A549 (cell line): ENCODE measurements around the gene TMEM59.

Source experiments
- CEBPB ChIP-seq, 2 experiments: fragments of >200 bp in 1 of 2; sonication (Bioruptor Twin) in 1 of 2; formaldehyde crosslinking in 1 of 2; IDR thresholded peaks; 2 replicates each; pipeline ENCODE4 v1.6.1; 2012 to 2016
- RNF2 ChIP-seq: fragments of 200-600 bp; sonication (generic); IDR thresholded peaks from 2 replicates; pipeline ENCODE4 v1.6.1; 2016; ENCODE audit warnings: low read depth, mild to moderate bottlenecking, antibody characterized with exemption, moderate library complexity, borderline replicate concordance
- TP53 ChIP-seq: fragments of 250-450 bp; sonication (Bioruptor Pico); IDR thresholded peaks from 2 replicates; pipeline ENCODE4 v1.5.0; 2021; ENCODE audit warnings: mild to moderate bottlenecking, moderate library complexity
- TF ChIP-seq, protein P1 (sequence below): fragments of >200 bp; sonication (Bioruptor Twin); formaldehyde crosslinking; IDR thresholded peaks from 3 replicates; pipeline ENCODE4 v1.5.1; 2016

DNA sequence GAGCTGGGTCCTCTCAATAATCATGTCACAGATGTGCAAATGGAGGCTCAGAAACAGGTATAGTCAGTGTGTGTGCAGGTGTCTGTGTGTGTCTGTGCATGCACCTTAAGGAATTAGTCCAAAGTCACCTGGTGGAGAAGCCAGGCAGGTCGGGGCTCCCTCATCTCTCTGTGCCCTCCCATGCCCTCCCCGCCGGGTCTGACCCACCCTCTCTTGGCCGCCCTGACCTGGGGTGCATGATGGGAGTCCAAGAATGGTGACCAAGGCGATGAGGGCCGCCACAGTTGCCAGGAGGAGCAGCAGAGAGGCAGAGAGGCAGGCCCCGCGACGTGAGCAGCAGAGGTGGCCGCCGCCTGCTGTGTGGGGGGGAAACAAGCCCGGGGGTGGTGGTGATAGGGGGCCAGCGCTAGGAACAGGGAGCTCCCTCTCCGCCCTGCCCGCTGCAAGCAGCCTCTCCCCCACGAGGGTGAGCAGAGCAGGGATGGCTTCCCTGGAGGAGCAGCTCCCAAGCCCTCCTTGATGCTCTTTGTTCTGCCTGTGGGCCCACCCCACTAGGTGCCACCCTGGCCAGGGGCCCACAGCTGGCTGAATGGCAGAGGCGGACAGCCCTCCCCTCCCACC is 38.9 kb downstream of the TMEM59 start:
- TF ChIP-seq, protein P1, sequence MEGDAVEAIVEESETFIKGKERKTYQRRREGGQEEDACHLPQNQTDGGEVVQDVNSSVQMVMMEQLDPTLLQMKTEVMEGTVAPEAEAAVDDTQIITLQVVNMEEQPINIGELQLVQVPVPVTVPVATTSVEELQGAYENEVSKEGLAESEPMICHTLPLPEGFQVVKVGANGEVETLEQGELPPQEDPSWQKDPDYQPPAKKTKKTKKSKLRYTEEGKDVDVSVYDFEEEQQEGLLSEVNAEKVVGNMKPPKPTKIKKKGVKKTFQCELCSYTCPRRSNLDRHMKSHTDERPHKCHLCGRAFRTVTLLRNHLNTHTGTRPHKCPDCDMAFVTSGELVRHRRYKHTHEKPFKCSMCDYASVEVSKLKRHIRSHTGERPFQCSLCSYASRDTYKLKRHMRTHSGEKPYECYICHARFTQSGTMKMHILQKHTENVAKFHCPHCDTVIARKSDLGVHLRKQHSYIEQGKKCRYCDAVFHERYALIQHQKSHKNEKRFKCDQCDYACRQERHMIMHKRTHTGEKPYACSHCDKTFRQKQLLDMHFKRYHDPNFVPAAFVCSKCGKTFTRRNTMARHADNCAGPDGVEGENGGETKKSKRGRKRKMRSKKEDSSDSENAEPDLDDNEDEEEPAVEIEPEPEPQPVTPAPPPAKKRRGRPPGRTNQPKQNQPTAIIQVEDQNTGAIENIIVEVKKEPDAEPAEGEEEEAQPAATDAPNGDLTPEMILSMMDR, result no peak
- TF ChIP-seq TP53 (CRISPR knock-in tag), result no peak
- no peak for TF ChIP-seq CEBPB (IDR thresholded peaks at IDR 0.05)
- no peak for TF ChIP-seq RNF2
